Left renal cortex interstitium (tissue), 4 donors: Measurements from ENCODE around the gene PCDHGA8. TPM values are rescaled to one million over a fixed set of nuclear protein-coding genes. Genes with fewer than 3 reads are reported as not detected.
"Not testable (repeated sequence)": the region's sequence is repeated elsewhere in the genome, so short reads cannot be mapped to it uniquely, and the experiment has no call there.

Source experiments
- DNase-seq, 4 donors: peaks; one replicate each; pipeline ENCODE4 v3.0.0-alpha.2; 2013; ENCODE audit warnings: low read depth in 4 of 4, low spot score in 2 of 4, missing footprints in 1 of 4
- polyA plus RNA-seq, 4 donors: library from polyadenylated mRNA; unstranded; fragments of 120-200 nt; gene quantifications; one replicate each; pipeline ENCODE4 v1.2.1, GENCODE V29; 2013; ENCODE audit not compliant: insufficient read length in 4 of 4

Gene PCDHGA8
- polyA plus RNA-seq, 4 donors, result 0.46 to 0.55 (median 0.51) TPM

DNA sequence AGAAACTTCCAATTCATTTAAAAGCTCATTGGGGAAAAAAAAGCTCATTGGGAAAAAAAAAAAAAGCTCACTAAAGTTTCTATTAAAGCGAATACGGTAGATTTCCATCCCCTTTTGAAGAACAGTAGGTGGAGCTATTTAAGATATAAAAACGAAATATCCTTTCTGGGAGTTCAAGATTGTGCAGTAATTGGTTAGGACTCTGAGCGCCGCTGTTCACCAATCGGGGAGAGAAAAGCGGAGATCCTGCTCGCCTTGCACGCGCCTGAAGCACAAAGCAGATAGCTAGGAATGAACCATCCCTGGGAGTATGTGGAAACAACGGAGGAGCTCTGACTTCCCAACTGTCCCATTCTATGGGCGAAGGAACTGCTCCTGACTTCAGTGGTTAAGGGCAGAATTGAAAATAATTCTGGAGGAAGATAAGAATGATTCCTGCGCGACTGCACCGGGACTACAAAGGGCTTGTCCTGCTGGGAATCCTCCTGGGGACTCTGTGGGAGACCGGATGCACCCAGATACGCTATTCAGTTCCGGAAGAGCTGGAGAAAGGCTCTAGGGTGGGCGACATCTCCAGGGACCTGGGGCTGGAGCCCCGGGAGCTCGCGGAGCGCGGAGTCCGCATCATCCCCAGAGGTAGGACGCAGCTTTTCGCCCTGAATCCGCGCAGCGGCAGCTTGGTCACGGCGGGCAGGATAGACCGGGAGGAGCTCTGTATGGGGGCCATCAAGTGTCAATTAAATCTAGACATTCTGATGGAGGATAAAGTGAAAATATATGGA lies 38.1 kb downstream of the PCDHGA8 start, which contains the start of gene PCDHGA12:
PCDHGA12 (plus strand) TSS at position 176 of the 782 bp plus-strand sequence; CDS start at position 429, 253 bp downstream.
- DNase-seq, result no peak

DNA sequence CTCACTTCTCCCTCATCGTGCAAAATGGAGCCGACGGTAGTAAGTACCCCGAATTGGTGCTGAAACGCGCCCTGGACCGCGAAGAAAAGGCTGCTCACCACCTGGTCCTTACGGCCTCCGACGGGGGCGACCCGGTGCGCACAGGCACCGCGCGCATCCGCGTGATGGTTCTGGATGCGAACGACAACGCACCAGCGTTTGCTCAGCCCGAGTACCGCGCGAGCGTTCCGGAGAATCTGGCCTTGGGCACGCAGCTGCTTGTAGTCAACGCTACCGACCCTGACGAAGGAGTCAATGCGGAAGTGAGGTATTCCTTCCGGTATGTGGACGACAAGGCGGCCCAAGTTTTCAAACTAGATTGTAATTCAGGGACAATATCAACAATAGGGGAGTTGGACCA lies 38.9 kb downstream of the PCDHGA8 start:
- DNase-seq, result no peak

DNA sequence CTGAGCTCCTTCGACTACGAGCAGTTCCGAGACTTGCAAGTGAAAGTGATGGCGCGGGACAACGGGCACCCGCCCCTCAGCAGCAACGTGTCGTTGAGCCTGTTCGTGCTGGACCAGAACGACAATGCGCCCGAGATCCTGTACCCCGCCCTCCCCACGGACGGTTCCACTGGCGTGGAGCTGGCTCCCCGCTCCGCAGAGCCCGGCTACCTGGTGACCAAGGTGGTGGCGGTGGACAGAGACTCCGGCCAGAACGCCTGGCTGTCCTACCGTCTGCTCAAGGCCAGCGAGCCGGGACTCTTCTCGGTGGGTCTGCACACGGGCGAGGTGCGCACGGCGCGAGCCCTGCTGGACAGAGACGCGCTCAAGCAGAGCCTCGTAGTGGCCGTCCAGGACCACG lies 39.9 kb downstream of the PCDHGA8 start:
- not testable (repeated sequence) for DNase-seq

DNA sequence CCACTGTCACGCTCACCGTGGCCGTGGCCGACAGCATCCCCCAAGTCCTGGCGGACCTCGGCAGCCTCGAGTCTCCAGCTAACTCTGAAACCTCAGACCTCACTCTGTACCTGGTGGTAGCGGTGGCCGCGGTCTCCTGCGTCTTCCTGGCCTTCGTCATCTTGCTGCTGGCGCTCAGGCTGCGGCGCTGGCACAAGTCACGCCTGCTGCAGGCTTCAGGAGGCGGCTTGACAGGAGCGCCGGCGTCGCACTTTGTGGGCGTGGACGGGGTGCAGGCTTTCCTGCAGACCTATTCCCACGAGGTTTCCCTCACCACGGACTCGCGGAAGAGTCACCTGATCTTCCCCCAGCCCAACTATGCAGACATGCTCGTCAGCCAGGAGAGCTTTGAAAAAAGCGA lies 40.3 kb downstream of the PCDHGA8 start:
- DNase-seq, result not testable (repeated sequence)

DNA sequence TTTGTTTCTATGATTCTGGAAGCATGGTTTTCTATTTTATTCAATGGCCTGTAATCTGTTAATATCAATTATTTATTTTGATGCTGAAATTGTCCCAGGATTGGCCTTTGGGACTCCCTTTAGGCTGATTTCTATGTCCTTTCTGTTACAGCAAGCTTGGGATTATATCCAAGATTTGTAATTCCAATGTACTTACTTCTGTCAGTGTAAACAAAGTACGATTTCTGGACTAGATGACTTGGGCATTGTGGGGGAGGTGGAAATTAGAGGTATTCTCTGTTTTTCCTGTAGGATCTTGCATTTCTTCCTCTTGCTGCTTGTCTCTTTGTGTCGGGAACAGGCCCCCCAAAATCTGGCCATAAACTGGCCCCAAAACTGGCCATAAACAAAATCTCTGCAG lies 41.6 kb downstream of the PCDHGA8 start:
- DNase-seq, result no peak

DNA sequence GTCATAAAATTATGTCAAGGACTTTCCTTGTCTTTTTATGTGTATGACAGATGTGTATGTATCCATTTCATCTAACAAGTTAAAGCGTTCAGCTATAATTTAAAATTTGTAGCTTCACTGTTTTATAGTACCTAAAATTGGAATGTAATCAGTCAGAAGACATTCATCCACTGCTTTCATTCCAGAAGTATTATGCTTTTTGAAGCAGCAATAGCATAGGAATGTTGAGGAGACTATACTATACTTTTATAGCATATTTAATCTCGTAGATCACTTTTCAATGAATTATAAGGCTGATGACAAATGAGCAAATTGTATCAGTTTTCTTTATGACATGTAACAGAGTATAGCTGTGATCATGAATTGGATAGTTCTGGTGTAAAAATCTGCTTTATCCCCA lies 44.8 kb downstream of the PCDHGA8 start:
- DNase-seq, result no peak

DNA sequence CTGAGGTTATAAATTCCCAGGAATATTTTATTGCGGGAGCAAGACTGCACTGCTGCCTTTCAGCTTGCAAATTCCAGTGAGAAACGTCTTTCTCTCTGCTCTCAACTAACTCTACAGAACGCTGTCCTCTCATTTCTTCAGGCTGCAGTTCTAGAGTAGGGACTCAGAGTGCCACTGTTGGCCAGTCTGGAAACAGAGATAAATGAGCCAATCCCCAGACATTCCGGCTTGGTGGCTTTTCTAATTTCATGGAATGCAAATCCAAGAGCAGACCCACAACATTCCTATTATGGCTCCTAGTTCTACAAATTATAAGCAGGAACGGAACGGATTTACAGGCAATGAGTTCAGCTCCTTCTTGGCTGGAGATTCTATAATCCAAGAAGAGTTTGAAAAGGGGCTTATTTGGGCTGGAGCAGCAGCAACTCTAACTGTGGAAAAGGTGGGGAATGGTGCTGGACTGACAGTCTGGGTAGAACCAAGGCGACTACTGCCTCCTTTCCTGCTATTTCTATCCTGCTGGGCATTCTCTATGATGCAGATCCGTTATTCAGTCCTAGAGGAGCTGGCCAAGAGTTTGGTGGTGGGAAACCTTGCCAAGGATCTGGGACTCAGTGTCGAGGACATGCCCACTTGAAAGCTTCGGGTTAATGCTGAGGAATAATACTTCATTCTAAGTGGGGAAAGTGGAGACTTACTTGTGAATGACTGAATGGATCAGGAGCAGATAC lies 47.1 kb downstream of the PCDHGA8 start:
- DNase-seq, result no peak

DNA sequence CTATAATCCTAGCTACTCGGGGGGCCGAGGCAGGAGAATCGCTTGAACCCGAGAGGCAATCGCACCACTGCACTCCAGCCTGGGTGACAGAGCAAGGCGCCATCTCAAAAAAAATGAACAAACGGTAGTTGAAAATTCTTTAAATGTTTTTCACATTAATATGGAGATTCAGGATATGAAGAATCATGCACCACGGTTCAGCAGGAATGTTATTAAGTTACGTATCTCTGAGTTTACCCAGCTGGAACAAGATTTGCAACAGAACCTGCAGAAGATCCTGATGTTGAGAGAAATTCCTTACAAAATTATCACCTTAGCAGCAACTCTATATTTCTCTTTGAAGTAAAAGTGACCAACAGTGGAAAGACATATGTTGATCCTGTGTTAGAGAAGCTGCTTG lies 47.9 kb downstream of the PCDHGA8 start:
- no peak for DNase-seq

DNA sequence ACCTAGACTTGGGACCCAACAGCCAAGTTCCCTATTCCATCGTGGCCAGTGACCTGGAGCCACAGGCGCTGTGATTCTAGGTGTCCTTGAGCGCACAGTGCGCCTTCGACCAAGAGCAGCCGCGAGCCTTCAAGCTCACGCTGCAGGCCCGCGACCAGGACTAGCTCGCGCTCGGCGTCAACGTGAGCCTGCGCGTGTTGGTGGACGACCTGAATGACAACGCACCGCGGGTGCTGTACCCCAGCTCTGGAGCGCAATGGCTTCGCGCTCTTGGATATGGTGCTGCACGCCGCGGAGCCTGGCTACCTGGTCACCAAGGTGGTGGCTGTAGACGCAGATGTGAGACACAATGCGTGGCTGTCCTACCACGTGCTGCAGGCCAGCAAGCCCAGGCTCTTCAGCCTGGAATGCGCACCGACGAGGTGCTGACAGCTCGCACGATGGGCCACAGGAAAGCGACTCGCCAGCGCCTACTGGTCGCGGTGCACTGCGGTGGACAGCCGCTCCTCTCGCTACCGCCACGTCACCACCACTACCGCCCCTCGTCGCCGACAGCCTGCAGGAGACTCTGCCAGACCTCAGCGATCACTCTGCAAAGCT lies 49.2 kb downstream of the PCDHGA8 start:
- DNase-seq, result no peak

Other genes starting within 250 kb of the PCDHGA8 start
- gene PCDHB6, start 242.6 kb upstream of the PCDHGA8 start, polyA plus RNA-seq, result 1 to 10 TPM; 2.6 to 4.1 (median 3.2) TPM
- gene PCDHB7, start 220.0 kb upstream of the PCDHGA8 start, polyA plus RNA-seq, result 1 to 10 TPM; 4.5 to 7.1 (median 5.0) TPM
- 1 to 10 TPM; 1.5 to 4.5 (median 2.8) TPM for gene PCDHB8, start 214.8 kb upstream of the PCDHGA8 start, polyA plus RNA-seq
- gene PCDHB16, start 210.2 kb upstream of the PCDHGA8 start, polyA plus RNA-seq, result 1 to 10 TPM; 4.4 to 8.8 (median 7.3) TPM
- gene PCDHB9, start 205.5 kb upstream of the PCDHGA8 start, polyA plus RNA-seq, result 1 to 10 TPM; 3.5 to 4.4 (median 4.1) TPM
- 1 to 10 TPM; 5.5 to 9.8 (median 6.6) TPM for gene PCDHB10, start 200.3 kb upstream of the PCDHGA8 start, polyA plus RNA-seq
- gene PCDHB11, start 193.0 kb upstream of the PCDHGA8 start, polyA plus RNA-seq, result 1 to 10 TPM; 4.9 to 6.0 (median 5.6) TPM
- gene PCDHB12, start 183.9 kb upstream of the PCDHGA8 start, polyA plus RNA-seq, result 1 to 10 TPM; 4.7 to 6.3 (median 5.5) TPM
- gene PCDHB13, start 178.7 kb upstream of the PCDHGA8 start, polyA plus RNA-seq, result 1 to 10 TPM; 5.0 to 7.6 (median 5.4) TPM
- gene PCDHB14, start 169.3 kb upstream of the PCDHGA8 start, polyA plus RNA-seq, result 10 to 100 TPM in 2 of 4 donors, 1 to 10 TPM in 2; 8.8 to 10.2 (median 9.8) TPM
- gene PCDHB15, start 147.2 kb upstream of the PCDHGA8 start, polyA plus RNA-seq, result 10 to 100 TPM; 11.1 to 16.0 (median 15.0) TPM
- under 1 TPM in 1 of 4 donors, not detected in 3; 0.14 TPM for gene SLC25A2, start 88.6 kb upstream of the PCDHGA8 start, polyA plus RNA-seq
- gene TAF7, start 71.8 kb upstream of the PCDHGA8 start, polyA plus RNA-seq, result 100 to 1,000 TPM; 135 to 190 (median 151) TPM
- gene PCDHGA1, start 62.1 kb upstream of the PCDHGA8 start, polyA plus RNA-seq, result 1 to 10 TPM in 3 of 4 donors, under 1 TPM in 1; 0.93 to 1.0 (median 1.0) TPM
- 1 to 10 TPM; 4.8 to 8.4 (median 7.6) TPM for gene PCDHGA2, start 53.9 kb upstream of the PCDHGA8 start, polyA plus RNA-seq
- gene PCDHGA3, start 48.8 kb upstream of the PCDHGA8 start, polyA plus RNA-seq, result 1 to 10 TPM; 1.6 to 4.1 (median 3.0) TPM
- gene PCDHGB1, start 42.5 kb upstream of the PCDHGA8 start, polyA plus RNA-seq, result 1 to 10 TPM; 1.6 to 2.2 (median 1.8) TPM
- 1 to 10 TPM; 2.1 to 3.0 (median 2.5) TPM for gene PCDHGA4, start 37.6 kb upstream of the PCDHGA8 start, polyA plus RNA-seq
- gene PCDHGB2, start 32.6 kb upstream of the PCDHGA8 start, polyA plus RNA-seq, result 1 to 10 TPM; 3.2 to 4.9 (median 3.8) TPM
- 1 to 10 TPM; 2.5 to 3.0 (median 2.8) TPM for gene PCDHGA5, start 28.5 kb upstream of the PCDHGA8 start, polyA plus RNA-seq
- gene PCDHGB3, start 22.4 kb upstream of the PCDHGA8 start, polyA plus RNA-seq, result 1 to 10 TPM; 1.9 to 2.9 (median 2.2) TPM
- gene PCDHGA6, start 18.7 kb upstream of the PCDHGA8 start, polyA plus RNA-seq, result 1 to 10 TPM; 5.7 to 8.9 (median 7.1) TPM
- gene PCDHGA7, start 9.9 kb upstream of the PCDHGA8 start, polyA plus RNA-seq, result 1 to 10 TPM; 2.0 to 2.6 (median 2.3) TPM
- gene PCDHGB4, start 4.9 kb upstream of the PCDHGA8 start, polyA plus RNA-seq, result 1 to 10 TPM; 4.4 to 6.1 (median 5.8) TPM
- 10 to 100 TPM in 2 of 4 donors, 1 to 10 TPM in 2; 8.8 to 10.6 (median 10.0) TPM for gene PCDHGB5, start 5.3 kb downstream of the PCDHGA8 start, polyA plus RNA-seq
- 1 to 10 TPM; 5.0 to 6.4 (median 5.3) TPM for gene PCDHGA9, start 10.1 kb downstream of the PCDHGA8 start, polyA plus RNA-seq
- gene PCDHGB6, start 15.4 kb downstream of the PCDHGA8 start, polyA plus RNA-seq, result 1 to 10 TPM; 6.3 to 7.9 (median 7.4) TPM
- gene PCDHGA10, start 20.4 kb downstream of the PCDHGA8 start, polyA plus RNA-seq, result 1 to 10 TPM; 3.1 to 3.8 (median 3.6) TPM
- gene PCDHGB7, start 25.0 kb downstream of the PCDHGA8 start, polyA plus RNA-seq, result 10 to 100 TPM; 14.0 to 17.5 (median 14.3) TPM
- 1 to 10 TPM; 4.6 to 5.6 (median 5.1) TPM for gene PCDHGA11, start 28.4 kb downstream of the PCDHGA8 start, polyA plus RNA-seq
- gene PCDHGA12, start 37.9 kb downstream of the PCDHGA8 start, polyA plus RNA-seq, result 1 to 10 TPM; 1.1 to 2.4 (median 1.5) TPM
- 100 to 1,000 TPM in 3 of 4 donors, 10 to 100 TPM in 1; 88.8 to 152 (median 118) TPM for gene PCDHGC3, start 83.3 kb downstream of the PCDHGA8 start, polyA plus RNA-seq
- 1 to 10 TPM; 2.8 to 4.1 (median 3.0) TPM for gene PCDHGC4, start 92.4 kb downstream of the PCDHGA8 start, polyA plus RNA-seq
- 1 to 10 TPM in 1 of 4 donors, under 1 TPM in 3; 0.22 to 1.1 (median 0.55) TPM for gene PCDHGC5, start 96.4 kb downstream of the PCDHGA8 start, polyA plus RNA-seq
- 10 to 100 TPM; 63.1 to 75.5 (median 68.4) TPM for gene DIAPH1, start 226.4 kb downstream of the PCDHGA8 start, polyA plus RNA-seq
- gene HDAC3, start 244.2 kb downstream of the PCDHGA8 start, polyA plus RNA-seq, result 100 to 1,000 TPM in 2 of 4 donors, 10 to 100 TPM in 2; 82.6 to 125 (median 106) TPM
- gene RELL2, start 244.4 kb downstream of the PCDHGA8 start, polyA plus RNA-seq, result 1 to 10 TPM in 2 of 4 donors, under 1 TPM in 2; 0.55 to 2.0 (median 1.2) TPM